Activated T-helper 1 cell treated with anti-CD3 and anti-CD28 coated beads, Interleukin-12 subunit alpha, Interleukin-12 subunit beta, Interleukin-2, Interleukin-4 antibody, amounts not matched to agents 30 ng/mL and 10 ng/mL and 1 ng/mL, durations not matched to agents 14 hours and 24 hours and 36 hours (primary cell): ENCODE measurements around the gene PRODH. TPM values are rescaled to one million over a fixed set of nuclear protein-coding genes. Genes with fewer than 3 reads are reported as not detected.
"Not testable (repeated sequence)": the region's sequence is repeated elsewhere in the genome, so short reads cannot be mapped to it uniquely, and the experiment has no call there.

ENCODE experiments used
- DNase-seq: peaks from one replicate; pipeline ENCODE4 v3.0.0; 2021; ENCODE audit warnings: low spot score
- H3K27ac Mint-ChIP-seq: one replicate; pipeline ENCODE4 v1.8.0; 2021; ENCODE audit warnings: mild to moderate bottlenecking, mixed read lengths
- H3K27me3 Mint-ChIP-seq: one replicate; pipeline ENCODE4 v1.8.0; 2022; ENCODE audit warnings: mild to moderate bottlenecking, moderate library complexity, mixed read lengths; ENCODE audit not compliant: insufficient read depth
- H3K36me3 Mint-ChIP-seq: one replicate; pipeline ENCODE4 v1.8.0; 2021; ENCODE audit warnings: low read depth, mixed read lengths
- H3K4me1 Mint-ChIP-seq: one replicate; pipeline ENCODE4 v1.8.0; 2021; ENCODE audit warnings: low read depth, mixed read lengths
- H3K4me3 Mint-ChIP-seq: one replicate; pipeline ENCODE4 v1.8.0; 2021; ENCODE audit warnings: mild to moderate bottlenecking, moderate library complexity, mixed read lengths
- H3K9me3 Mint-ChIP-seq: one replicate; pipeline ENCODE4 v1.8.0; 2021; ENCODE audit warnings: mixed read lengths
- intact Hi-C: fragments of 100-400 bp; cut with micrococcal nuclease; formaldehyde crosslinking; loops from one replicate; pipeline ENCODE4 v1.15.1; 2024
- total RNA-seq: library from RNA; stranded (reverse); gene quantifications from 2 replicates; pipeline ENCODE4 v1.2.3, GENCODE V29; 2022

PRODH gene
- total RNA-seq, 1 donor from 2014 or later: 1.0 TPM

DNA sequence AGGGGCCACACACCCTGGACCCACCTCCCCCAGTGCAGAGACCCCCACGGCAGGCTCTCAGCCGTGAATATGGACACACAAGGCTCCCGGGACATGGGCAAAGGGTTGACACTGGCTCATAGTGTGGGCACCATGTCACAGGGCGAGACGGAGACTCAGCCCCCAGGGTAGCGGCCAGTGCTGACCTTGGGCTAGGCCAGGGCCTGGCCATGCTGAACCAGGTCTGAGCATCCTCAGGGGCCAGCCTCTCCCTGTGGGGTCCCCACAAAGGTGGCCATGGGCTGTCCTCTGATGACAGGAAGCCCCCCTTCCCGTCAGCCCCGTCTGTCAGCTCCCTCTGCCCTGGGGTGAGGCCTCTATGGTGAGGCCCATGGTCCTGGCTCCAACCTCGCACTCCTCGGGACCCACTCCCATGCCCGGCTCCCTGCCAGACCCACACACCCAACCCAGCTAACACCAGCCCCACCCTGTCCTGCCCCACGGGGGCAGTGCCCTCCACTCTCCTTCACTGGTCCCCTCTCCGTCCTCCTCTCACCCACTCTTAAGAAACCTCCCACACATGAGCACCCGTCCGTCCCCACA, 19.0 kb upstream of the PRODH start:
- intact Hi-C loops: loop anchor here (1.0 kb wide), 1 partner anchor 675 kb away; no protein-coding TSS in a partner anchor
- Mint-ChIP-seq H3K9me3 (no peaks in the 10 kb centered on the region), H3K36me3 (no peaks in the 10 kb centered on the region), H3K4me3 (no peak overlapping the region), H3K27me3 (no peaks in the 10 kb centered on the region), H3K27ac (no peak overlapping the region), H3K4me1 (no peaks in the 10 kb centered on the region)
- DNase-seq: no peak

DNA sequence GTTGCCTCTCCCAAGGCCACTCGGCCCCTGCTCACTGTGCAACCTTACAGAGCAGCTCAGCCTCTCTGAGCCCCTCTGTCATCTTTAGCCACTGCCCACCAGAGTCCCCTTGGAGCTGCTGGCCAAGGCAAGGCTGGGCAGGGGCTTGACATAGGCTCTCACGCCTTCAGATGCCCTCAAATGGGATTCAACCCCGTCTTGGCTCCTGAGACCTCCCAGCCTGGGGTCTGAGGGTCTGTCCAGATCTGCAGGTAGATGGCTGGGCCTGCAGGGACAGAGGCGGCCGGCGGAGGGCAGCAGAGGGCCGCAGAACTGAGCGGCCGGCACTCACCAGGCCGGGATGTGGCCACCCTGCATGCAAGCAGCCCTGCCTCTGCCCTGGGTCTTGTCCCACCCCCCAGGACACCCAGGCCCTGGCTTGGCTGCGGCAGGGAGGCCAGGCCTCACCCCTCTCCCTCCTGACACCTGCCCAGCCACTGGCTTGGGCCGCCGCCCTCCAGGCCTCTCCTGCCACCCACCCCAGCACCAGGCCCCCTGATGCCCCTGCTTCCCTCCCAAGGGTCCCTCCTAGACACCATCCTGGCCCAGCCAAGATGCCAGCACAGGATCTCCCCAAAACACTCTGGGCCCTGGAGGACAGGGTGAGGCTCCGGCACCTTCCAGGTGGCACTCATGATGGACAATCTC, 18.4 kb upstream of the PRODH start:
- not testable (repeated sequence) for H3K4me1 Mint-ChIP-seq, H3K27me3 Mint-ChIP-seq, H3K27ac Mint-ChIP-seq, H3K36me3 Mint-ChIP-seq, H3K9me3 Mint-ChIP-seq, H3K4me3 Mint-ChIP-seq
- intact Hi-C loops: loop anchor here (1.0 kb wide), 1 partner anchor 676 kb away; no protein-coding TSS in a partner anchor
- peak; percentile 31 for DNase-seq

DNA sequence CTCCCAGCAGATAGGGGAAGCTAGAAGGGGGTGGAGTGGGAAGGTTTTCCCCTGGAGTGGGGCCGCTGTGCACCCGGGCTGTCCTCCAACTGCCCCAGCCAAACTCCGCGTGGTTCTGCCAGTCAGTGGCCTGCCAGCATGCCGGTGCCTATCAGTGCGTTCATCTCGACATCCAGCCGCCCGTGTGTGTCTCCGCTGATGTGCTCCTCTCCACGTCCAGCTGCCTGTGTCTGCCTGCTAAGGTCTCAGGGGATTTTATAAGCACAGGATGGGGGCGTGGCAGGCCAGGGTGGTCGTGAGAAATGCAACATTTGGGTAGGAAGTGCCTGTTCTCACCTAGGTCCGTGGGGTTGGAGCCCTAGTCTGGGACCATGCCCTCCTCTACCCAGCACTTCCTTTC, 17.0 kb upstream of the PRODH start:
- H3K9me3 Mint-ChIP-seq, H3K27me3 Mint-ChIP-seq, intact Hi-C loops, H3K36me3 Mint-ChIP-seq, H3K4me3 Mint-ChIP-seq, DNase-seq, H3K4me1 Mint-ChIP-seq, H3K27ac Mint-ChIP-seq: not testable (repeated sequence)

DNA sequence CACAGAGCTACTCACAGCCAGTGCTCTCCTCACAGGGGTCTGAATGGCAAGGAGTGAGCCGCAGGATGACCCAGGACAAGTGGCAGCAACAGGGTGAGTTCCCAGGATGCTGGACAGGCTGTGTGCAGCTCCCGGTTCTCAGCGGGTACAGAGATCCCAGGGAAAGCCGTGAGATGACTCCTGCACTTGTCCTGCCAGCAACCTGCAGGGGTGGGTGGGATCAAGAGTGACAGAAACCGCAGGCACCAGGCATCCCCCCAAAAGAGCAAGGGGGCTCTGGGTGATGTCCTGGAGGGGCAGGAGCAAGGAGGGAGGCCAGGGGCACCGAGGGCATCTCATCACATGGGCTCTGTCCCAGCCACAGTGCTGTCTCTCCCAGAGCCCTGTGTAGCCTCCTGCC, 15.9 kb upstream of the PRODH start:
- Mint-ChIP-seq H3K27me3 (peaks cover 2% of the 10 kb centered on the region), H3K4me1 (no peaks in the 10 kb centered on the region), H3K36me3 (no peaks in the 10 kb centered on the region), H3K4me3 (no peak overlapping the region), H3K9me3 (no peaks in the 10 kb centered on the region), H3K27ac (no peak overlapping the region)
- DNase-seq: no peak
- intact Hi-C loops: no loop called here

DNA sequence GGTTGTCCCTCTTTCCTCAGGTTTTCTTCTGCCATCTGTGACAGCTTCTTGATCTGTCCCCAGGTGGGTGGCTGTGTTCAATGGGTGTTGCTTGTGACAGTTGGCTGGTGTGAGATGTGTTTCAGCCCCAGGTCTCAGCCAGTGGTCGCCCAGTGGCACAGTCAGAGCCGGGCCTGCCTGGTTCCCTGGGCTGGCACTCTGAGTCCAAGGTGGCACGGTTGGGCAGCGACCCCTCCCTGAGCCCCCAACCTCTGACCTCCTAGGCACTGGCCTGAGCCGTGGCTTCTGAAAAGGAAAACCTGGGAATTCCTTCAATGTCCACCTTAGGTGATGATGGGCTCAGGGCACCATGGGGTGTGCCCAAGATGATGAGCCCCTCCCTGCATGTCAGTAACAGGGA, 14.0 kb upstream of the PRODH start:
- no peak for DNase-seq
- Mint-ChIP-seq H3K9me3 (no peaks in the 10 kb centered on the region), H3K4me1 (no peaks in the 10 kb centered on the region), H3K27ac (no peak overlapping the region), H3K4me3 (no peak overlapping the region), H3K36me3 (no peaks in the 10 kb centered on the region), H3K27me3 (peaks cover 2% of the 10 kb centered on the region)
- intact Hi-C loops: no loop called here

DNA sequence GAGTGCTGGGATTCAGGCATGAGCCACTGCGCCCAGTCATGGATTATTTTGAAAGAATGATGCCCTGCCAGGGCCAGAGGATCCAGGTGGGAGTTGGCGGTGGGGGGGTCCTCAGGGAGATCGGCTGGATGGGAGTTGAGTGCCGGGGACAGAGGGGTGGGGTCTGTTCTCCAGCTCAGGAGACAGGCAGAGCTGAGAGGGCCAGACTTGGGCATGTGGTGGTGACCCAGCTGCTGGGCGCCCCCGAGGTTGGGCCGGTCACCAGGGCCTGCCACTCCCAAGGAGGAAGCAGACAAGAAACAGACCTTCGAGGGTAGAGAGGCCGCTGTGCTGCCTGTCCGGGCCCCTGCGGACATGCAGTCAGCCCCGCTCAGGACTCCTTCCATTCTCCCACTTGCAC, 11.8 kb upstream of the PRODH start:
- no peaks in the 10 kb centered on the region for H3K36me3 Mint-ChIP-seq
- no peak overlapping the region for H3K4me3 Mint-ChIP-seq
- H3K4me1 Mint-ChIP-seq: no peaks in the 10 kb centered on the region
- no peaks in the 10 kb centered on the region for H3K9me3 Mint-ChIP-seq
- no peak overlapping the region for H3K27ac Mint-ChIP-seq
- peaks cover 2% of the 10 kb centered on the region for H3K27me3 Mint-ChIP-seq
- intact Hi-C loops: no loop called here
- no peak for DNase-seq

DNA sequence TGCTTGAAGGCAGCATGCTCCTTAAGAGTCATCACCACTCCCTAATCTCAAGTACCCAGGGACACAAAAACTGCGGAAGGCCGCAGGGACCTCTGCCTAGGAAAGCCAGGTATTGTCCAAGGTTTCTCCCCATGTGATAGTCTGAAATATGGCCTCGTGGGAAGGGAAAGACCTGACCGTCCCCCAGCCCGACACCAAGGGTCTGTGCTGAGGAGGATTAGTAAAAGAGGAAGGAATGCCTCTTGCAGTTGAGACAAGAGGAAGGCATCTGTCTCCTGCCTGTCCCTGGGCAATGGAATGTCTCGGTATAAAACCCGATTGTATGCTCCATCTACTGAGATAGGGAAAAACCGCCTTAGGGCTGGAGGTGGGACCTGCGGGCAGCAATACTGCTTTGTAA, 11.0 kb upstream of the PRODH start:
- DNase-seq, H3K27ac Mint-ChIP-seq, H3K9me3 Mint-ChIP-seq, H3K27me3 Mint-ChIP-seq, H3K4me3 Mint-ChIP-seq, intact Hi-C loops, H3K36me3 Mint-ChIP-seq, H3K4me1 Mint-ChIP-seq: not testable (repeated sequence)

DNA sequence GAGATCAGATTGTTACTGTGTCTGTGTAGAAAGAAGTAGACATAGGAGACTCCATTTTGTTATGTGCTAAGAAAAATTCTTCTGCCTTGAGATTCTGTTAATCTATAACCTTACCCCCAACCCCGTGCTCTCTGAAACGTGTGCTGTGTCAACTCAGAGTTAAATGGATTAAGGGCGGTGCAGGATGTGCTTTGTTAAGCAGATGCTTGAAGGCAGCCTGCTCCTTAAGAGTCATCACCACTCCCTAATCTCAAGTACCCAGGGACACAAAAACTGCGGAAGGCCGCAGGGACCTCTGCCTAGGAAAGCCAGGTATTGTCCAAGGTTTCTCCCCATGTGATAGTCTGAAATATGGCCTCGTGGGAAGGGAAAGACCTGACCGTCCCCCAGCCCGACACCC, 2.6 kb upstream of the PRODH start:
- H3K4me1 Mint-ChIP-seq, H3K27ac Mint-ChIP-seq, H3K27me3 Mint-ChIP-seq, DNase-seq, H3K36me3 Mint-ChIP-seq, intact Hi-C loops, H3K4me3 Mint-ChIP-seq, H3K9me3 Mint-ChIP-seq: not testable (repeated sequence)

DNA sequence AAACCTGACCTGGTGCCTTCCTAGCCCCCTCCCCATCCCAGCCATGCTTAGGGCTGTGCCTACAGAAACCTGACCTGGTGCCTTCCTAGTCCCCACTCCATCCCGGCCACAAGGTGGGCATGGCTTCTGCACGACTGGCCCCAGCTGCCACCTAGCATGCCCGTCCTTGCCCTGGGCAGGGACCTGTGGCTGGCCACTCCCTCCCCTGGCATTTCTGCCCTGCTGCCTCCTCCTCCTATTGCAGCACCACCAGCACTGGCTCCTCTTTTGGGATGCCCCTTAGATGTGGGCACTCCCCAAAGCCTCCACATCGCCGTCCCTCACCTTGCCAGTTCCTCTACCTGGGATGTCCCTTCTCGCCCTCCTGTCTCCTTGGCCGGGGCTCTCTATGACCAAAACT, 1.4 kb downstream of the PRODH start:
- H3K27ac Mint-ChIP-seq, DNase-seq, H3K4me3 Mint-ChIP-seq, H3K4me1 Mint-ChIP-seq, intact Hi-C loops, H3K9me3 Mint-ChIP-seq, H3K36me3 Mint-ChIP-seq, H3K27me3 Mint-ChIP-seq: not testable (repeated sequence)

DNA sequence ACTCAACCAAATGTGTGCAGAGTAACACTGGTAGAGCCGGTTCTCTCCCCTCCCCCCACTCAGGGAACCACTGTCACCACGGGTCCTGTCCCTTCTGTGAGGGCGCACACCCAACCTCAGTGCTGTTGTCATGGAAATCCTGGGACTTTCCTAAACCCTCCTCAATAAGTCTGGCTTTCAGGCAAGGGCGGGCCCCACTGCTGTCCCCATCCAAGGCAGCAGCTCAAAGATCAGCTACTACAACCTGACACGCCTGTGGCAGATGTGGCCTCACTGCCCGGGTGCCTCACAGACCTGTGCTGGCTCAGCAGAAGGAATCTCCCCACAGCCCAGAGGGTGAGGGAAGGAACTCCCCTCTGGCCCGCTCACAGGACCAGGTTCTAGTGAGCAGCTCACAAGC, 2.2 kb downstream of the PRODH start:
- no peaks in the 10 kb centered on the region for H3K9me3 Mint-ChIP-seq
- intact Hi-C loops: no loop called here
- no peaks in the 10 kb centered on the region for H3K27me3 Mint-ChIP-seq
- H3K27ac Mint-ChIP-seq: no peak overlapping the region
- no peak for DNase-seq
- H3K4me1 Mint-ChIP-seq: no peaks in the 10 kb centered on the region
- H3K36me3 Mint-ChIP-seq: no peaks in the 10 kb centered on the region
- H3K4me3 Mint-ChIP-seq: no peak overlapping the region

DNA sequence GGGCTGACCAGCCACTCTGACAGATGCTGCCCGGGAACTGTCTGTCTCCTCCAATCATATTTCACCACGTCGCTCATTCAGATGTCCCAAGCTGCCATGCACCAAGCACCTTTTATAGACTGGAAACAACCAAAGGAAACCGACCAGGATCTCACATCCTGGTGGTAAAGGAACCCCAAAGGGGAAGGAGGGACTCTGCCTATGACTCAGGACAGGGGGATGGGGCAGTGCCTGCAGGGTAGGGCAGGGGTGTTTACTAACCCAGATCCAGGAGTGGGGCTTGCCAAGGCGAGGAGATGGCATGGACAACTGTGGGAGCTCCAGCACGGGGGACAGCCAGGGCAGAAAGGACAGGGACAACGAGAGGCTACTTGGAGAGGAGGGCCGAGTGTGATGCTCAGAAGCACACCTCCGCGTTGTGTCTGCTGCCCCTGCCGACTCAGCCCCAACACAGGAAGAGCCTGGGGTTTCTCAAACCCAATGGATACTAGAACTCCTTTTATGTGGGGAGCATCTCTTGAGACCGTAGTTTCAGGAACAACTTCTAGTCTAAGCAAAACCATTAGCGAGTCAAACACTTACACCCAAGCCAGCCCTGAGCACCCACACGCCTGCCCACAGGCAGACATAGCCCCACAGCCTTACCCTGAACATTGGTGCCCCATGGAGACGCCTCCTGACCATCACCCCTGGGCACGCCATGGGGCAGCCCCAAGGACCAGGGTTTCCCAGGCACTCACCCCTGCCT, 4.0 kb downstream of the PRODH start:
- Mint-ChIP-seq H3K4me1 (no peaks in the 10 kb centered on the region), H3K36me3 (no peaks in the 10 kb centered on the region), H3K4me3 (no peak overlapping the region), H3K9me3 (no peaks in the 10 kb centered on the region), H3K27ac (no peak overlapping the region), H3K27me3 (no peaks in the 10 kb centered on the region)
- no peak for DNase-seq
- intact Hi-C loops: no loop called here

DNA sequence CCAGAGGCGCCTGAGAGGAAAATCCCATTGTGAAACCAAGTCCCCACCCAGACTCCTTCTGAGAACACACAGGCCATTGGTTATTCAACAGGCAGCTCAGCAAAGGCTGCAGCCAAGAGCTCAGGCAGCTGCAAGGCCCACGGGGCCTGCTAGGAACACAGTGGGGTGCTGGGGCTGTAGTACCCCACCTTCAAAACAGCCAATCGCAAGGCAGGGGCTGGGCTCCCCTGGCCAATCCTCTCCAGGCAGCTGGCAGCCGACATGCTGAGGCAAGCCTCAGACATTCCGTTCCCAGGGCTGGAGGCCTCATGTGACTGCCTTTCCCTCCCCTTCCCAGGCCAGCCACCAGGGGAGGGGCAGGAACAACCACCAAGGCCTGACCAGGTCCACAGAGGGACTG, 6.6 kb downstream of the PRODH start:
- H3K27me3 Mint-ChIP-seq: no peaks in the 10 kb centered on the region

DNA sequence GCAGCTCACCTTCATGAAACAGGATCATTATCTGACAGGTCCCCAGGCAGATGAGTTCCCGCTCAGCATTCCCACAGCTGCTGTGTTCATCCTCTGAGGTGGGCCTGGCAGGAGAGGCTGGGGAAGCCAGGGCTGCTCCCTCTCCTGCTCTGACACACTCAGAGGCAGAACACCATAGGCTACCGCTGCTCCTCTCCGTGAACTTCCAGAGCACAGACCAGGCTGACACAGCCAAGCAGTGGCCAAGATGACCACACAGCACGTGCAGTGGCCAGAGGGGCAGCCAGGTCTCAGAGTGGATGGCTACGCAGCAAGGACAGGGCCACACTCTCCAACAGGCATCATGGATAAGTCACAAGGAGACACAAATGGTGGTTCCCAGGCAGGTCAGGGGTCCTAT, 8.5 kb downstream of the PRODH start:
- no peaks in the 10 kb centered on the region for H3K4me1 Mint-ChIP-seq

More for the DNA sequence above, 6.6 kb downstream of the PRODH start:
- no peak for DNase-seq
- H3K4me3 Mint-ChIP-seq: no peak overlapping the region
- H3K36me3 Mint-ChIP-seq: no peaks in the 10 kb centered on the region
- H3K4me1 Mint-ChIP-seq: no peaks in the 10 kb centered on the region
- intact Hi-C loops: no loop called here
- no peak overlapping the region for H3K27ac Mint-ChIP-seq
- H3K9me3 Mint-ChIP-seq: no peaks in the 10 kb centered on the region

More for the DNA sequence above, 8.5 kb downstream of the PRODH start:
- DNase-seq: no peak
- no peaks in the 10 kb centered on the region for H3K9me3 Mint-ChIP-seq
- no peaks in the 10 kb centered on the region for H3K27me3 Mint-ChIP-seq
- intact Hi-C loops: no loop called here
- no peaks in the 10 kb centered on the region for H3K36me3 Mint-ChIP-seq
- no peak overlapping the region for H3K4me3 Mint-ChIP-seq
- no peak overlapping the region for H3K27ac Mint-ChIP-seq
